22Rv1 (cell line): Measurements from ENCODE around the gene LTBP1.
A peak's percentile ranks its signal among the peaks of the same experiment; 100 is the strongest.

Experiments used
- H3K27ac ChIP-seq: fragments of 450-650 bp; 2 replicates; pipeline ENCODE4 v1.5.1; 2017
- ZFX ChIP-seq: fragments of 450-650 bp; IDR thresholded peaks from 2 replicates; pipeline ENCODE4 v1.6.1; 2017; ENCODE audit warnings: antibody characterized with exemption, borderline replicate concordance
- TF ChIP-seq, protein P1 (sequence below): fragments of 450-650 bp; IDR thresholded peaks from 2 replicates; pipeline ENCODE4 v1.5.1; 2017; ENCODE audit warnings: mild to moderate bottlenecking

Gene LTBP1

GRCh38 chr2:33369191-33369590 is 422.4 kb downstream of the LTBP1 start:
- H3K27ac ChIP-seq, result no peak overlapping the region
- no peak for TF ChIP-seq ZFX
- TF ChIP-seq, protein P1, sequence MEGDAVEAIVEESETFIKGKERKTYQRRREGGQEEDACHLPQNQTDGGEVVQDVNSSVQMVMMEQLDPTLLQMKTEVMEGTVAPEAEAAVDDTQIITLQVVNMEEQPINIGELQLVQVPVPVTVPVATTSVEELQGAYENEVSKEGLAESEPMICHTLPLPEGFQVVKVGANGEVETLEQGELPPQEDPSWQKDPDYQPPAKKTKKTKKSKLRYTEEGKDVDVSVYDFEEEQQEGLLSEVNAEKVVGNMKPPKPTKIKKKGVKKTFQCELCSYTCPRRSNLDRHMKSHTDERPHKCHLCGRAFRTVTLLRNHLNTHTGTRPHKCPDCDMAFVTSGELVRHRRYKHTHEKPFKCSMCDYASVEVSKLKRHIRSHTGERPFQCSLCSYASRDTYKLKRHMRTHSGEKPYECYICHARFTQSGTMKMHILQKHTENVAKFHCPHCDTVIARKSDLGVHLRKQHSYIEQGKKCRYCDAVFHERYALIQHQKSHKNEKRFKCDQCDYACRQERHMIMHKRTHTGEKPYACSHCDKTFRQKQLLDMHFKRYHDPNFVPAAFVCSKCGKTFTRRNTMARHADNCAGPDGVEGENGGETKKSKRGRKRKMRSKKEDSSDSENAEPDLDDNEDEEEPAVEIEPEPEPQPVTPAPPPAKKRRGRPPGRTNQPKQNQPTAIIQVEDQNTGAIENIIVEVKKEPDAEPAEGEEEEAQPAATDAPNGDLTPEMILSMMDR, result no peak

GRCh38 chr2:33370636-33371265 is 424.0 kb downstream of the LTBP1 start:
- TF ChIP-seq ZFX, result no peak
- TF ChIP-seq, protein P1, result no peak
- no peak overlapping the region for H3K27ac ChIP-seq

DNA sequence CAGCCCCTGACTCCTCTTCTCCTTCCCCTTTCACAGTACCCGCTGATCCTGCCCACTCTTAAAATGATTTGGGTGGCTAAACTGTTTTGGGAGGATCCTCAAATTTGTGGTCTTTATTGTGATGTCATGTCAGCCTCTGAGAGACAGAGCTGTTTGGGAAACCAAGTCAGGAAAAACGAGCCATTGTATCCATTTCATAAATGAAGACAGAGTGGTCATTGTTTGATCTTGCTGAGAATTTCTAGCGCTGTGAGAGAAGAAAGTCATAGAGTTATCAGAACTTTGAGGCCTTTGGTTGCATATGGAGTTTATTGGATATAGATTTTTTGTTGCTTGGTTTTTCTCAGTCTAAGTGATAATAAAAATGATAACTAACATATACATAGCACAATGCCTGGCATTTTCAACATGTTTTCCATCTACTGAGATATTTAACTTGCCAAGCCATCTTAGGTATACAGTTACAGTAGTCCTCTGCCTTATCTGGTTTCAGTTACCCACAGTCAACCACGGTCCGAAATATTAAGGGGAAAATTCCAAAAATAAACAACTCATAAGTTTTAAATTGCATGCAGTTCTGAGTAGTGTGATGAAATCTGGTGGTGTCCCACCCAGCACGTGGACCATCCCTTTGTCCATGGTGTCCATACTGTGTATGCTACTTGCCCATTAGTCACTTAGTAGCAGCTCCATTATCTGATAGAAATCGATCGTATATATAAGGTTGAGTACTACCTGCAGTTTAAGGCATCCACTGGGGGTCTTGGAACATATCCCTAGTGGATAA is 424.7 kb downstream of the LTBP1 start:
- TF ChIP-seq, protein P1, result no peak
- no peak for TF ChIP-seq ZFX

GRCh38 chr2:33372940-33373553 is 426.3 kb downstream of the LTBP1 start:
- no peak for TF ChIP-seq ZFX
- TF ChIP-seq, protein P1, result peak; percentile 89
- no peak overlapping the region for H3K27ac ChIP-seq

More for the DNA sequence above, 424.7 kb downstream of the LTBP1 start:
- no peak overlapping the region for H3K27ac ChIP-seq

- no peak for TF ChIP-seq ZFX
- TF ChIP-seq, protein P1, result no peak
- H3K27ac ChIP-seq, result no peak overlapping the region
Measured at GRCh38 chr2:33373986-33374385, 427.2 kb downstream of the LTBP1 start.

DNA sequence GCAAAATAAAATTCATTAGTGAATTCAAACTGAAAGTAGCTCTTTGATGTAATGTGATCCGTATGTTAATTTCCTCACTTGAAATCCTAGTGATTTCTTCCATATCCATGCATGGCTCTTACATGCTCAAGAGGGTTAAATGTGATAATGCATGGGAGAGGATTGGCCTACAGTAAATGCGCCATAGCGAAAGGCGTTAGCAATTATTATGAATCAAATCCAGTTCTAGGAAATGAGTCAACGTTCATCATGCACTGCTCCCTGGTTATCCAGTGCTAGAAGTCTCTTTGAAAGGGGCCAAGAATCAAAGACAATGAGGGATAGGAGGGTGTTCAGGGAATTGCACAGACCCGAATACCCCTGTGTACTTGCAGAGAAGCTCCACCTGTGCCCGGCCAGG is 428.3 kb downstream of the LTBP1 start:
- TF ChIP-seq ZFX, result no peak
- TF ChIP-seq, protein P1, result no peak
- H3K27ac ChIP-seq, result no peak overlapping the region

- TF ChIP-seq, protein P1, result no peak
- TF ChIP-seq ZFX, result no peak
- H3K27ac ChIP-seq, result no peak overlapping the region
Measured at GRCh38 chr2:33377048-33377447, 430.3 kb downstream of the LTBP1 start.
